H4 (cell line): Measurements from ENCODE around the gene GALM. TPM values are rescaled to one million over a fixed set of nuclear protein-coding genes. Genes with fewer than 3 reads are reported as not detected.
"Not testable (repeated sequence)": the region's sequence is repeated elsewhere in the genome, so short reads cannot be mapped to it uniquely, and the experiment has no call there.

Source experiments
- DNase-seq: peaks from one replicate; pipeline ENCODE4 v3.0.0-alpha.2; 2015; ENCODE audit warnings: low spot score
- total RNA-seq: library from RNA; depleted of rRNA; stranded (reverse); fragments of >200 nt; shearing (Covaris generic); gene quantifications from 2 replicates; pipeline ENCODE4 v1.2.3, GENCODE V29; 2014

The GALM gene
- total RNA-seq, 1 experiment from 2014 or later, result not detected

DNA sequence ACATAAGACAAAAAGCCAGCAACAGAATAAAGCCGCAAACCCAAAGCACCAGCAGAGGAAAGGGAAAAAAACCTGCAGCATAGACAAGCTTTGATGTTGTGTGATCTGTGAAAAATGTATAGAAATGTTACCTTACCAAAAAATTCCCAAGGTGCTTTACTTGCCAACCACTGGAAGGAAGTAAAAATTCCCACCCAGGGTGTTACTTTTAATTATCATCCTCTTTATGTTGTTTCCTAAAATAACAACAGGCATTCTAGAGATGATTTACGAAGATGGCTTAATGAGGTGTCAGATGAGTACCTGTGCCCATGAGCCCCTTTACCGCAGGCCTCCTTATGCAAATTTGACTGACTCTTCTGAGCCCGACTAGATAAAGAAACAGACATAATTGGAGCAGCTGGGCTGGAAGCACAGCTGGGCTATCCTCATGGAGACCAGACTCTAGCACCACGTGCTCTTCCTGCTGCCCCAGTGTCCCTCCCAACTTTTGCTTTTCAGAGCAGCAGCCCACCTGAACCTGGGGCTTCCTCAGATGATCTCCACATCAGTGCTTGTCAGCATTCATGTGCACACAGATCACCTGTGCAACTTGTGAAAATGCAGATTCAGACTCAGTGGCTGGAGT, 43.8 kb downstream of the GALM start:
- no peak for DNase-seq

DNA sequence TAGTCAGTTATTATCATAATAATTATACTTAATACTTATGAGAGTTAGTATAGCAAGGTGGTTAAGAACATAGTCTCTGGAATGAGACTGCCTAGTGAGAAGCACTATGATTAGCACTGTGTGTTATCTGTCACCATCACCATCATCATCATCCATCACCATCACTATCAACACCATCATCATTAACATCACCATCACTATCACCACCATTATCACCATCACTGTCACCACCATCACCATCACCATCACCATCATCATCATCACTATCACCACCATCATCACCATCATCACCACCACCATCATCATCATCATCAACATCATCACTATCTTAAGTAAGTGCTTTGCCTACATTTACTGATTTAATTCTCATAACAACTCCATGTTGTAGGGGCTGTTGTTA, 45.6 kb downstream of the GALM start:
- no peak for DNase-seq

GRCh38 chr2:38712413-38712812, 46.5 kb downstream of the GALM start:
- DNase-seq, result no peak

DNA sequence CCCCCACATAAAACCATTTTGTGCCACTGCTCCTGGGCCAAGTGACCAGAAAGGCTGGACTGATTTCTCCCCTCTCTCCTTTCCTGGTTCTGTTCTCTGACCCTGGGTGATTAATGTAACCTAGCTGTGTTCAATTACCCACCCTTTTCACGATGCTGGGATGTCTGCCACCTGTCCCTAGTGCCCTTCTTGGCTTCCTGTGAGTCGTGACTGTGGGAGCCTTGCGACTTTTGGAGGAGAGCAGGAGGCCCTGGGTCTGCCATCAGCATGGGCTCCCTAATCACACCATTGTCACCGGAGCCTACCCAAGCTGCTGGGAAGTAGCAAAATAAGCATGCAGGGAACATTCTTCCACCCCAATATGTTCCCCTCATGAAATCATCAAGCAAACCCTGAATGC, 47.0 kb downstream of the GALM start:
- DNase-seq, result no peak

DNA sequence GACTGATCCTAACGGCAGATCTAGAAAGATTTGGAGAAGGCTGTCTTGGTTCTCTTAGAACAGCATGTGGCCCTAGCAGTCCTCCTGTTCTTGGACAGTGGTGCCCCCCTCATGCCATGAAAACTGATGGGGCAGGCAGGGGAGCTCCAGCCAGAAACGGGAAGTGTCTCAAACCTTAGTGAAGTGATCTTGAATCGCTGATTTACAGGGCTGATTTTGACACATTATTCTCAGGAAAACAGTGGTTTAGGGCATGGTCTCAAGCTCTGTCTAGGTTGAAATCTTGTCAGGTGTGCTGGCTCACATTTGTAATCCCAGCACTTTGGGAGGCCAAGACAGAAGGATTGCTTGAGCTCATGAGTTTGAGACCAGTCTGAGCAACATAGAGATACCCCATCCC, 47.4 kb downstream of the GALM start:
- DNase-seq, result no peak

DNA sequence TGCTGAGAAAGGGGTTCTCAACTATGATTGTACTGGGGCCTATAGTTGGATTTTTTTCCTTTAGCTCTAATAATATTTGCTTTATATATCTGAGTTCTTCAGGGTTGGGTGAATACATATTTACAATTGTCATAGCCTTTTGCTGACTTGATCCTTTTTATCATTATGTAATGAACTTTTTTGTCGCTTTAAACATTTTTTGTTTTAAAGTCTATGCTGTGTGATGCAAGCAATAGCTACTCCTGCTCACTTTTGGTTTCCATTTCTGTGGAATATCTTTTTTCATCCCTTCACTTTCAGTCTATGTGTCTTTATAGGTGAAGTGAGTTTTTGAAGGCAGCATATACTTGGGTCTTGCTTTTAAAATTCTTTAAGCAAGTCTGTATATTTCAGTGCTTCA, 49.0 kb downstream of the GALM start:
- DNase-seq, result not testable (repeated sequence)

DNA sequence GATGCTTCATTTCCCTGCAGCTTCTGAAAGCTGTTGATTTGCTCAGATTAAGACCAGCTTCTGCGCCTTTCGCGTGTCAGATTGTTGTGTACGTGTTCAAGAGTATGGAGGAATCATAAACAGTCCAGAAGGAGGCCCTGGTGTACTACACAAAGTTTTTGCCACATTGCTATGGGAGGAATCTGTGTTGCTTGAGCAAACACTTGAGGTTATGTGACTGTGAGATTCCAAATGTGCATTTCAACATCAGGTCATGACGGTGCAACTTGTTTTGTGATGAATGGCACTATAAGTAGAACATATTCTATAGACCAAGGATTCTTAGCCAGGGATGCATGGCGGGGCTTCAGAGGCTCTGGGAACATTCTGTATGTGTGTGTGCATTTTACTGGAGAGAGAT, 50.3 kb downstream of the GALM start:
- DNase-seq, result peak; percentile 51

DNA sequence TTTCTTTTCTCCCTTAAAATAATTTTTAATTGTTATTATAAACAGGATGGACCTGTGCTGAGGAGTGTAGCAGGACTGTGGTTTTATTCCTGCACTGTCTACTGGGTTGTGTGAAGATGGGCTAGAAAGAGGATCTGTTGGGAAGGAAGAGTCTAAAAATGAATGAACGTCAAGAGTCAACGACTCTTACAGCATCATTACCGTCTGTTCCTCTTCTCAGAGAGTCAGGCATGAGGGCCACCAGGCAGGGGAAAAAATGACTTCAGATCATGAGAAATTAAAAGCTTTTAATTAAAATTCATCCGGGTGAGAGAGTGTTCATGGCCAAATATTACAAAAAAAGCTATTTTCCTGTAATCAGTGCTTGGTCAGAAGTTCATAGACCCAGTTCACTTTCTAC, 52.7 kb downstream of the GALM start:
- DNase-seq, result no peak

DNA sequence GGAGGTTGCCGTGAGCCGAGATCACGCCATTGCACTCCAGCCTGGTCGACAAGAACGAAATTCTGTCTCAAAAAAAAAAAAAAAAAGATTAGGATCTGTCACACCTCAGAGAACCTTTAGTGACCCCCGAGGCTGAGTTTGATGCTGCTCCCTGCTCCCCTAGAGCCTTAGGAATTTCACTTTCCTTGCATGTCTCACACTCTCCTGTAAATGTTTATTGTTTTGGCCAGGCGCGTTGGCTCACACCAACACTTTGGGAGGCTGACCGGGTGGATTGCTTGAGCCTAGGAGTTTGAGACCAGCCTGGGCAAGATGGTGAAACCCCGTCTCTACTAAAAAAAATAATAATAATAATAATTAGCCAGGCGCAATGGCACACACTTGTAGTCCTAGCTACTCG, 53.8 kb downstream of the GALM start:
- DNase-seq, result no peak

- DNase-seq, result peak; percentile 94
These were observed 54.8 kb downstream of the GALM start for GRCh38 chr2:38720613-38721241.

DNA sequence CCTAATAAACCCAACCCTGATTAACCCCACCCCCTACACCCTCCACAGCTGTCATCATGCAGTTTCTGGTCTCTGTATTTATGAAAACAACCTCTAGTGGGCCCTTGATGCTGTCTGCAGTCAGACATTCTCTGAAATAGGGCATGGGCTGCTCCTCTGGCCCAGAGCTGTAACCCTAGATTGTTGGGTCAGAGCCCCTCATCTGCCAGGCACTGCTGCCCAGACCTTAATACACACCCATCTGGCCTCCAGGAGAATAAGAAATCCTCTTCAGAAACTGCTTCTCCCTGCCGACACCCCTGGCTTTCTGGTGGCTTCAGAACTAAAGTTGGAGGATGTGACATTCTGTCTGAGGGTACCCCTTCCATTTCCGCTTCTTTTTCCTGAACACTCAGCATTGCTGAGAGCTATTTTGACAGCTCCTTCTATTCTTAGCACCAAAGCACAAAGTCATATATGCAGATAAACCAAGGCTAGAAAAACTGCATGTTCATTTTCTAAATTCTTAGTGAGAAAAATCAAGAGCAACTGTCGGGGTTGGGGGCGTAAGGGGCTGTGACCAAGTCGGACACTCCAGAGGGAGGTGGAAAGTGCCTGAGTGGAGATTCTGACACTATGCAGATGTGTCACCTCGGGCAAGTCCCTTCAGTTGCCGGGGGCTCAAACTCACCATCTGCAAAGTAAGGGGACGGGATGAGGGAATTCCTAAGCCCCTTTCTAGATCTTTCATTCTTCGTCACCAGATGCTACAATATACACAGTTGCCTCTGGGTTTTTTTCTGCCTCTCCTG, 56.6 kb downstream of the GALM start:
- no peak for DNase-seq

DNA sequence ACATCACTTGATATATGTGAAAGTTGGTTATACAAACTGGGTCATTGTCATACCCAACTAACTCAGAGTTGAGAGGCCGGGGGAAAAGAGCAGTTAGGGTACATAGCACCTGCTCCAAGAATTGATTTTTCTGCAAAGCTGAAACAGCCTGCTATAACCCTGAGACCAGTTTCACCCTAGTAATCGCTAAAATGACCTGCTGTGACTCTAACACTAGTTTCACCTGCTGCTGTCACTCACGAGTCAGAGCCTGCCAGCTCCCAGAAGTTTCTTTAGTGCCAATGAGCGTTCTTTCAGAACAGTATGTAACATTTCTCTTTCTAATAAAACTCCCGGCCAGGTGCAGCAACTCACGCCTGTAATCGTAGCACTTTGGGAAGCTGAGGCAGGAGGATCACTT, 57.3 kb downstream of the GALM start:
- DNase-seq, result no peak

DNA sequence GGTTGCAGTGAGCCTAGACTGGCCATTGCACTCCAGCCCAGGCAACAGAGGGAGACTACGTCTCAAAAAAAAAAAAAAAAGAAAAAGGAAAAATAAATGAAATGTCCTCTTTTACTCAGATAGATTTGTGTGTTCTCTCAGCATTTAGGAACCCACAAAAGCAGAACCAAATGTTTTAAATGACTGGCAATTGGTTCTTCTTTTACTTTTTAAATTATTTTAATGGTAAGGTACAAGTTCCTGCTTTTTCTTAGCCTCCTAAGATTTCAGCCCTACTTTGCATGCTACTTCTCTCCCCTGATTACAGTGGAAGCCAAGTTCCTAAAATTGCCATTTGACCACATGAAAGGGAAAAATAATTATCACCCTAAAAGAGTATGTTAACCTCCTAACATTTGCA, 61.7 kb downstream of the GALM start:
- no peak for DNase-seq

GRCh38 chr2:38728694-38729093, 62.8 kb downstream of the GALM start:
- DNase-seq, result no peak

- no peak for DNase-seq
These were observed 65.2 kb downstream of the GALM start for GRCh38 chr2:38731090-38731489.

- DNase-seq, result no peak
These were observed 65.8 kb downstream of the GALM start for GRCh38 chr2:38731684-38732221.

DNA sequence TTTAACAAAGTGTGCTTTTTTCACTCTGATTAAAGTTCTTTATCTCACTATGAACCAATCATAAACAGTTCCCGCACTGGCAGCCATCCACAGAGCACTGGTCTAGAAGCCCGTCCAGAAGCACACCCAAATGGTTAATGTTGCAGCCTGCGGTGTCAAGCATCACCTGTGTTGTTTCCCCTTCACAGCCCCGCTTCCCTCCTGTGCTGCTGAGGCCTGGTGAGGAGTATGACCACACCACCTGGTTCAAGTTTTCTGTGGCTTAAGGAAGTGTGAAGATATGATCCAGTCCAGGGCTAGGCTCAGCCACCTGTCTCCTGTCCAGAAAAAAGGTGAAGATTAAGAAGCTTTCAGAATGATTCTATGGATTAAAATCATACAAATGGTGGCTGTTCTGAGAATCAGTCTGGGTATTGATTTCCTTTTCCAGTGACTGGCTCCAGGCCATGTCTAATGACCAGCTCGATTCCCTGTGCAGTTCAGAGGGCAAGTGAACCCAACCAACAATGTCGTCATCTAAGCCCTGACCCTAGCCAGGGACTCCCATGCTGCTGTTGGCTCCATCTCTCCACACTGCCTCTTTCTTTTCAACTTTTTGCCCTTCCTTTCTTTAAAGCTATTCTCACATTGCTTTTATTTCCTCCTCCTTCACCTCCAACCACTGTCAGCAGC, 67.5 kb downstream of the GALM start:
- DNase-seq, result no peak

- DNase-seq, result no peak
These were observed 68.6 kb downstream of the GALM start for GRCh38 chr2:38734299-38735058.

- no peak for DNase-seq
These were observed 70.0 kb downstream of the GALM start for GRCh38 chr2:38735999-38736320.

GRCh38 chr2:38737000-38737698, 71.2 kb downstream of the GALM start:
- DNase-seq, result not testable (repeated sequence)

DNA sequence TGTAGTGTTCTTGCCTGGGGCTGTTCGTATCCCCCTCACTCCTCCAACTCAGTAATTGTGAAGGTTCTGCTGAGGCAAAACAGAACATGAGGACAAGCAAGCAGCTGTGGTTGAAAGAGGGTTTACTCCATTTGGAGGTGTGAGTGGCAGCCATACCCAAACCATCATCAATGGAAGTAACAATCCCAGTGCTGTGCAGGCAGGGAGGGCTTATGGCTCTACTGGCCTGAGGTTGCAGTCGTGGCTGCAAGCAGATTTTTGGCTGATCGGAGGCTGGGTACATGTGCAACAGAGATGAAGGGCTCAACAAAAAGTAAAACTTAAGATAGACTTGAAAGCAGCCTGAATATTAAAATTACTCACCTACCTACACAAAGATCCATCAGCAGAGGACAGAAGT, 72.0 kb downstream of the GALM start:
- no peak for DNase-seq
